ENCODE results near the gene RHBDD2.

- TF ChIP-seq, protein P1, sequence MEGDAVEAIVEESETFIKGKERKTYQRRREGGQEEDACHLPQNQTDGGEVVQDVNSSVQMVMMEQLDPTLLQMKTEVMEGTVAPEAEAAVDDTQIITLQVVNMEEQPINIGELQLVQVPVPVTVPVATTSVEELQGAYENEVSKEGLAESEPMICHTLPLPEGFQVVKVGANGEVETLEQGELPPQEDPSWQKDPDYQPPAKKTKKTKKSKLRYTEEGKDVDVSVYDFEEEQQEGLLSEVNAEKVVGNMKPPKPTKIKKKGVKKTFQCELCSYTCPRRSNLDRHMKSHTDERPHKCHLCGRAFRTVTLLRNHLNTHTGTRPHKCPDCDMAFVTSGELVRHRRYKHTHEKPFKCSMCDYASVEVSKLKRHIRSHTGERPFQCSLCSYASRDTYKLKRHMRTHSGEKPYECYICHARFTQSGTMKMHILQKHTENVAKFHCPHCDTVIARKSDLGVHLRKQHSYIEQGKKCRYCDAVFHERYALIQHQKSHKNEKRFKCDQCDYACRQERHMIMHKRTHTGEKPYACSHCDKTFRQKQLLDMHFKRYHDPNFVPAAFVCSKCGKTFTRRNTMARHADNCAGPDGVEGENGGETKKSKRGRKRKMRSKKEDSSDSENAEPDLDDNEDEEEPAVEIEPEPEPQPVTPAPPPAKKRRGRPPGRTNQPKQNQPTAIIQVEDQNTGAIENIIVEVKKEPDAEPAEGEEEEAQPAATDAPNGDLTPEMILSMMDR (IDR thresholded peaks at IDR 0.05): no peak
- no peak for TF ChIP-seq POLR2AphosphoS5 (IDR thresholded peaks at IDR 0.05)
Observed at GRCh38 chr7:75843613-75844116, 35.2 kb upstream of the RHBDD2 start.
